ENCODE data around the gene PDE6D.

DNA sequence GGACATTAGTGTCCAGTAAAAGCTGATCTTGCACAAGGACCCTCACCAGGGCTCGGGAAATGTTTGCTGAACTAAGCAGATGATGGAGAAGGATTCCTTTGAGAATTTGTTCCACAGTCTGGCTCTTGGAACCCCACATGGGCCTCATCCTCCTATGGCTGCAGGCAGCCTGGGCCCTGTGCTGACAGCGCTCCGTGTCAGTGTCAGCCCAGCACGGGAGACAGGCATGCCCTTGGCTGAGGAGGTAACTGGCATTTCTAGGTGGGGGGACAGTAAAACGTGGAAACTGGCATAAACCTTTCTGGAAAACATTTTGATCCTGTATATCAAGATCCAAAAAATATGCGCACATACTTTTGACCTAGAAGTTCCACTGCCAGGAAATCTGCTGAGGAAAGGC lies 62.3 kb downstream of the PDE6D start:
- TF ChIP-seq POLR2A (IDR thresholded peaks at IDR 0.05; ENCODE audit: low read depth, low read length) (no peak), RFX5 (IDR thresholded peaks at IDR 0.05; ENCODE audit: low read depth, low read length) (no peak), RAD21 (IDR thresholded peaks at IDR 0.05; ENCODE audit: low read length) (no peak), BHLHE40 (IDR thresholded peaks at IDR 0.05; ENCODE audit: low read depth, low read length) (no peak), MAFK (IDR thresholded peaks at IDR 0.05; ENCODE audit: low read depth, low read length) (no peak), SMC3 (IDR thresholded peaks at IDR 0.05; ENCODE audit: low read depth, low read length) (no peak), CEBPB (IDR thresholded peaks at IDR 0.05; ENCODE audit: low read depth, low read length) (no peak), RCOR1 (IDR thresholded peaks at IDR 0.05; ENCODE audit: insufficient replicate concordance, low read length) (no peak), MXI1 (IDR thresholded peaks at IDR 0.05; ENCODE audit: borderline replicate concordance, low read depth, low read length) (no peak)
- TF ChIP-seq, protein P1, sequence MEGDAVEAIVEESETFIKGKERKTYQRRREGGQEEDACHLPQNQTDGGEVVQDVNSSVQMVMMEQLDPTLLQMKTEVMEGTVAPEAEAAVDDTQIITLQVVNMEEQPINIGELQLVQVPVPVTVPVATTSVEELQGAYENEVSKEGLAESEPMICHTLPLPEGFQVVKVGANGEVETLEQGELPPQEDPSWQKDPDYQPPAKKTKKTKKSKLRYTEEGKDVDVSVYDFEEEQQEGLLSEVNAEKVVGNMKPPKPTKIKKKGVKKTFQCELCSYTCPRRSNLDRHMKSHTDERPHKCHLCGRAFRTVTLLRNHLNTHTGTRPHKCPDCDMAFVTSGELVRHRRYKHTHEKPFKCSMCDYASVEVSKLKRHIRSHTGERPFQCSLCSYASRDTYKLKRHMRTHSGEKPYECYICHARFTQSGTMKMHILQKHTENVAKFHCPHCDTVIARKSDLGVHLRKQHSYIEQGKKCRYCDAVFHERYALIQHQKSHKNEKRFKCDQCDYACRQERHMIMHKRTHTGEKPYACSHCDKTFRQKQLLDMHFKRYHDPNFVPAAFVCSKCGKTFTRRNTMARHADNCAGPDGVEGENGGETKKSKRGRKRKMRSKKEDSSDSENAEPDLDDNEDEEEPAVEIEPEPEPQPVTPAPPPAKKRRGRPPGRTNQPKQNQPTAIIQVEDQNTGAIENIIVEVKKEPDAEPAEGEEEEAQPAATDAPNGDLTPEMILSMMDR (conservative IDR thresholded peaks at IDR 0.05; ENCODE audit: low read depth, low read length), result no peak
- TF ChIP-seq, protein P2, sequence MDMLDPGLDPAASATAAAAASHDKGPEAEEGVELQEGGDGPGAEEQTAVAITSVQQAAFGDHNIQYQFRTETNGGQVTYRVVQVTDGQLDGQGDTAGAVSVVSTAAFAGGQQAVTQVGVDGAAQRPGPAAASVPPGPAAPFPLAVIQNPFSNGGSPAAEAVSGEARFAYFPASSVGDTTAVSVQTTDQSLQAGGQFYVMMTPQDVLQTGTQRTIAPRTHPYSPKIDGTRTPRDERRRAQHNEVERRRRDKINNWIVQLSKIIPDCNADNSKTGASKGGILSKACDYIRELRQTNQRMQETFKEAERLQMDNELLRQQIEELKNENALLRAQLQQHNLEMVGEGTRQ (IDR thresholded peaks at IDR 0.05; ENCODE audit: low read depth, low read length), result no peak
- TF ChIP-seq, protein P3, sequence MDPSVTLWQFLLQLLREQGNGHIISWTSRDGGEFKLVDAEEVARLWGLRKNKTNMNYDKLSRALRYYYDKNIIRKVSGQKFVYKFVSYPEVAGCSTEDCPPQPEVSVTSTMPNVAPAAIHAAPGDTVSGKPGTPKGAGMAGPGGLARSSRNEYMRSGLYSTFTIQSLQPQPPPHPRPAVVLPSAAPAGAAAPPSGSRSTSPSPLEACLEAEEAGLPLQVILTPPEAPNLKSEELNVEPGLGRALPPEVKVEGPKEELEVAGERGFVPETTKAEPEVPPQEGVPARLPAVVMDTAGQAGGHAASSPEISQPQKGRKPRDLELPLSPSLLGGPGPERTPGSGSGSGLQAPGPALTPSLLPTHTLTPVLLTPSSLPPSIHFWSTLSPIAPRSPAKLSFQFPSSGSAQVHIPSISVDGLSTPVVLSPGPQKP (IDR thresholded peaks at IDR 0.05; ENCODE audit: borderline replicate concordance, low read depth, low read length), result no peak

Data from IMR-90 (cell line).